Breast epithelium (tissue), 4 donors: ENCODE data around the gene KDM3B. TPM values are rescaled to one million over a fixed set of nuclear protein-coding genes. Genes with fewer than 3 reads are reported as not detected.
A peak's percentile ranks its signal among the peaks of the same experiment; 100 is the strongest.

Experiments used
- DNase-seq, 2 donors: peaks; one replicate each; pipeline ENCODE4 v3.0.0-alpha.2; 2019; ENCODE audit warnings: low spot score in 2 of 2
- H3K27ac ChIP-seq, 2 donors: fragments of 200-600 bp; sonication (generic) in 1 of 2; one replicate each; pipeline ENCODE4 v1.5.1; 2016 to 2019; ENCODE audit warnings: mild to moderate bottlenecking in 1 of 2
- H3K27me3 ChIP-seq, 2 donors: fragments of 200-600 bp; sonication (generic) in 1 of 2; one replicate each; pipeline versions ENCODE4 v1.5.1 to v1.6.0; 2017 to 2019; ENCODE audit warnings: control low read depth in 1 of 2, mild to moderate bottlenecking in 1 of 2
- H3K36me3 ChIP-seq: fragments of 200-600 bp; one replicate; pipeline ENCODE4 v1.5.1; 2019
- H3K4me1 ChIP-seq, 2 donors: fragments of 200-600 bp; sonication (generic); one replicate each; pipeline ENCODE4 v1.5.1; 2016 to 2019; ENCODE audit warnings: control low read depth in 1 of 2
- H3K4me3 ChIP-seq, 3 donors: fragments of 200-600 bp; sonication (generic); 1 replicate in 2 of 3; 2 replicates in 1 of 3; pipeline ENCODE4 v1.5.1; 2016 to 2019; ENCODE audit warnings: mild to moderate bottlenecking in 3 of 3, moderate library complexity in 2 of 3
- H3K9me3 ChIP-seq, 2 donors: fragments of 200-600 bp; sonication (generic) in 1 of 2; one replicate each; pipeline ENCODE4 v1.5.1; 2016 to 2019; ENCODE audit warnings: control low read depth in 1 of 2
- CTCF ChIP-seq, 3 donors: fragments of 450-650 bp; IDR thresholded peaks; one replicate each; pipeline ENCODE4 v1.5.1; 2016 to 2017; ENCODE audit warnings: antibody characterized with exemption in 3 of 3, mild to moderate bottlenecking in 3 of 3, moderate library complexity in 3 of 3
- POLR2A ChIP-seq: fragments of 450-650 bp; IDR thresholded peaks from one replicate; pipeline ENCODE4 v1.6.1; 2016; ENCODE audit warnings: antibody characterized with exemption, mild to moderate bottlenecking, moderate library complexity
- POLR2AphosphoS5 ChIP-seq, 3 donors: sonication (generic); formaldehyde crosslinking; IDR thresholded peaks; one replicate each; pipeline ENCODE4 v1.6.1; 2017; ENCODE audit warnings: antibody characterized with exemption in 3 of 3
- intact Hi-C: fragments of 100-400 bp; cut with DNase I; formaldehyde crosslinking; loops from one replicate; pipeline ENCODE4 v1.15.1; 2023; ENCODE audit warnings: low total_unique reads
- total RNA-seq, 3 donors: library from RNA; depleted of rRNA; stranded (reverse); fragments of >200 nt; gene quantifications; one replicate each; pipeline ENCODE4 v1.1.0, GENCODE V29; 2016

The KDM3B gene
- total RNA-seq, 3 donors from 2014 or later = 61.3 to 85.0 (median 66.5) TPM

DNA sequence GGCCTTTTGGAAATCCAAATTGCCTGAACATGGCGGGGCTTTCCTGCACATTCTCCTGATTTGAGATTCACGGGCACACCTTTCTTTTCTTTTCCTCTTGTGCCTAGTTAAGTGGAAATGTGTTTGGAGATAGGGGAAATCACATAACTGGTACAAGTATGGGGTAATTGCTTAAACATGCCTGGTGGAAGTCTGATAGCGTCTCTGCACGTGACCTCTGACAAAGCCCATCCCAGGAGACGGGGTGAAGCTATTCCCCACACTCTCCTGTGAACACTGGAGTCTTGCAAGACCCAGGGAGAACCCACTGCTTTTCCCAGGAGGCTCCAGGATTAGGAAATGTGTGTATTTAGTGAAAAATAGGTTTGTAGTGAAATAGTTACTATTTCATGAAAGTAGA is 83.5 kb downstream of the KDM3B start:
- H3K4me3 ChIP-seq = no peak overlapping the region
- H3K27me3 ChIP-seq = no peaks in the 10 kb centered on the region
- no peak for TF ChIP-seq CTCF (IDR thresholded peaks at IDR 0.05)
- no peak for TF ChIP-seq POLR2A
- TF ChIP-seq POLR2AphosphoS5 (IDR thresholded peaks at IDR 0.05) = no peak
- DNase-seq = no peak
- H3K9me3 ChIP-seq = no peaks in the 10 kb centered on the region
- H3K4me1 ChIP-seq = peaks cover 4 to 6% of the 10 kb centered on the region in 2 donors
- no peak overlapping the region for H3K27ac ChIP-seq
- intact Hi-C loops = no loop called here
- H3K36me3 ChIP-seq = peaks cover 7% of the 10 kb centered on the region

- intact Hi-C loops = no loop called here
- Histone ChIP-seq H3K36me3 (no peaks in the 10 kb centered on the region), H3K27ac (no peak overlapping the region)
Measured at GRCh38 chr5:138438003-138438723, 85.7 kb downstream of the KDM3B start.

GRCh38 chr5:138438724-138439476 is 86.4 kb downstream of the KDM3B start, which contains the start of gene REEP2:
REEP2 (plus strand) TSS chr5:138439057; CDS start chr5:138439209, 152 bp downstream.
- Histone ChIP-seq H3K4me3 (peak within 1 kb of the TSS; percentile 32 to 69 (median 51)), H3K27me3 (no peaks in the 10 kb centered on the region), H3K27ac (no peak within 1 kb of the TSS), H3K9me3 (no peaks in the 10 kb centered on the region), H3K4me1 (peaks cover 4 to 6% of the 10 kb centered on the region in 2 donors), H3K36me3 (no peaks in the 10 kb centered on the region)
- intact Hi-C loops = no loop called here
- no peak for DNase-seq
- TF ChIP-seq POLR2A (no peak), POLR2AphosphoS5 (IDR thresholded peaks at IDR 0.05) (no peak), CTCF (IDR thresholded peaks at IDR 0.05) (no peak)

More at GRCh38 chr5:138438003-138438723, 85.7 kb downstream of the KDM3B start:
- Histone ChIP-seq H3K4me1 (peaks cover 4 to 6% of the 10 kb centered on the region in 2 donors), H3K9me3 (no peaks in the 10 kb centered on the region), H3K27me3 (no peaks in the 10 kb centered on the region), H3K4me3 (peak overlapping the region; percentile 32 to 69 (median 51))
- TF ChIP-seq POLR2A (no peak), CTCF (IDR thresholded peaks at IDR 0.05) (no peak), POLR2AphosphoS5 (IDR thresholded peaks at IDR 0.05) (no peak)
- no peak for DNase-seq

- peaks cover 4 to 6% of the 10 kb centered on the region in 2 donors for H3K4me1 ChIP-seq
- intact Hi-C loops = no loop called here
- H3K4me3 ChIP-seq = peak overlapping the region; percentile 32 to 69 (median 51)
- H3K36me3 ChIP-seq = no peaks in the 10 kb centered on the region
- no peak overlapping the region for H3K27ac ChIP-seq
- H3K9me3 ChIP-seq = no peaks in the 10 kb centered on the region
- H3K27me3 ChIP-seq = no peaks in the 10 kb centered on the region
- no peak for DNase-seq
- no peak for TF ChIP-seq POLR2A
- TF ChIP-seq CTCF (IDR thresholded peaks at IDR 0.05) = no peak
- TF ChIP-seq POLR2AphosphoS5 (IDR thresholded peaks at IDR 0.05) = no peak
Measured at GRCh38 chr5:138439477-138440158, 87.1 kb downstream of the KDM3B start.
